Calu3 (cell line): ENCODE measurements around the gene KDM3B. TPM values are rescaled to one million over a fixed set of nuclear protein-coding genes. Genes with fewer than 3 reads are reported as not detected.
"Not testable (repeated sequence)": the region's sequence is repeated elsewhere in the genome, so short reads cannot be mapped to it uniquely, and the experiment has no call there.

Experiments used
- BruUV-seq: library from RNA; stranded (reverse); fragments of 400-500 nt; replicated peaks from 2 replicates; lab custom pipeline; 2021; lab: Mats Ljungman, UMichigan
- CTCF ChIA-PET: fragments of 300-600 bp; sonication (Branson Sonifier 250); formaldehyde crosslinking; loops from one replicate; lab custom pipeline; 2022; ENCODE audit warnings: antibody characterized with exemption; lab: Charles Lee
- DNase-seq: peaks from one replicate; pipeline ENCODE4 v3.0.0; 2022
- H3K27ac Mint-ChIP-seq: one replicate; pipeline ENCODE4 v1.8.0; 2022; ENCODE audit warnings: mixed read lengths; ENCODE audit not compliant: unreplicated experiment
- H3K27me3 Mint-ChIP-seq: one replicate; pipeline ENCODE4 v1.8.0; 2022; ENCODE audit warnings: mixed read lengths; ENCODE audit not compliant: unreplicated experiment
- H3K36me3 Mint-ChIP-seq: one replicate; pipeline ENCODE4 v1.8.0; 2022; ENCODE audit warnings: mild to moderate bottlenecking, moderate library complexity, mixed read lengths; ENCODE audit not compliant: insufficient read depth, unreplicated experiment
- H3K4me1 Mint-ChIP-seq: one replicate; pipeline ENCODE4 v1.8.0; 2022; ENCODE audit warnings: mild to moderate bottlenecking, low read depth, mixed read lengths; ENCODE audit not compliant: unreplicated experiment
- H3K4me3 Mint-ChIP-seq: one replicate; pipeline ENCODE4 v1.8.0; 2022; ENCODE audit warnings: mild to moderate bottlenecking, low read depth, moderate library complexity, mixed read lengths; ENCODE audit not compliant: unreplicated experiment
- H3K9me3 Mint-ChIP-seq: one replicate; pipeline ENCODE4 v1.8.0; 2022; ENCODE audit warnings: low read depth, mixed read lengths; ENCODE audit not compliant: unreplicated experiment
- intact Hi-C: fragments of 100-400 bp; cut with micrococcal nuclease; formaldehyde crosslinking; loops from one replicate; pipeline ENCODE4 v1.10.0; 2022; ENCODE audit not compliant: unreplicated experiment
- total RNA-seq: library from RNA; stranded (reverse); gene quantifications from 2 replicates; pipeline ENCODE4 v1.2.3, GENCODE V29; 2022
- TF ChIP-seq, protein P1 (sequence below): fragments of 200-600 bp; IDR thresholded peaks from one replicate; pipeline ENCODE4 v1.8.0; 2022; ENCODE audit warnings: antibody characterized with exemption; ENCODE audit not compliant: unreplicated experiment

Gene KDM3B
- total RNA-seq, 1 experiment from 2014 or later = 73.5 TPM

DNA sequence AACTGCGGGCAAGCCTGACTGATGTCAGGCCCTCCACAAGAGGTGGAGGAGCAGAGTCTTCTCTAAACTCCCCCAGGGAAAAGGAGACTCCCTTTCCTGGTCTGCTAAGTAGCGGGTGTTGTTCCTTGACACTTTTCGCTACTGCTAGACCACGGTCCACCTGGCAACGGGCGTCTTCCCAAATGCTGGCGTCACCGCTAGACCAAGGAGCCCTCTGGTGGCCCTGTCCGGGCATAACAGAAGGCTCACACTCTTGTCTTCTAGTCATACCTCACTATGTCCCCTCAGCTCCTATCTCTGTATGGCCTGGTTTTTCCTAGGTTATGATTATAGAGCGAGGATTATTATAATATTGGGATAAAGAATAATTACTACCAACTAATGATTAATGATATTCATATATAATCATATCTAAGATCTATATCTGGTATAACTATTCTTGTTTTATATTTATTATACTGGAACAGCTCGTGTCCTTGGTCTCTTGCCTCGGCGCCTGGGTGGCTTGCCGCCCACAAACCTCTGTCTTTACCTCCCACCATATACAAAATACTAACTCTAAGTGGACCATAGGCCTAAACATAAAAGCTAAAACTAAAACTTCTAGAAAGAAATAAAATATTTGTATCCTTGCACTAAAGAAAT is 58.6 kb downstream of the KDM3B start:
- H3K4me3 Mint-ChIP-seq, BruUV-seq, H3K27ac Mint-ChIP-seq, H3K4me1 Mint-ChIP-seq, H3K9me3 Mint-ChIP-seq, H3K27me3 Mint-ChIP-seq, CTCF ChIA-PET: not testable (repeated sequence)
- TF ChIP-seq, protein P1, sequence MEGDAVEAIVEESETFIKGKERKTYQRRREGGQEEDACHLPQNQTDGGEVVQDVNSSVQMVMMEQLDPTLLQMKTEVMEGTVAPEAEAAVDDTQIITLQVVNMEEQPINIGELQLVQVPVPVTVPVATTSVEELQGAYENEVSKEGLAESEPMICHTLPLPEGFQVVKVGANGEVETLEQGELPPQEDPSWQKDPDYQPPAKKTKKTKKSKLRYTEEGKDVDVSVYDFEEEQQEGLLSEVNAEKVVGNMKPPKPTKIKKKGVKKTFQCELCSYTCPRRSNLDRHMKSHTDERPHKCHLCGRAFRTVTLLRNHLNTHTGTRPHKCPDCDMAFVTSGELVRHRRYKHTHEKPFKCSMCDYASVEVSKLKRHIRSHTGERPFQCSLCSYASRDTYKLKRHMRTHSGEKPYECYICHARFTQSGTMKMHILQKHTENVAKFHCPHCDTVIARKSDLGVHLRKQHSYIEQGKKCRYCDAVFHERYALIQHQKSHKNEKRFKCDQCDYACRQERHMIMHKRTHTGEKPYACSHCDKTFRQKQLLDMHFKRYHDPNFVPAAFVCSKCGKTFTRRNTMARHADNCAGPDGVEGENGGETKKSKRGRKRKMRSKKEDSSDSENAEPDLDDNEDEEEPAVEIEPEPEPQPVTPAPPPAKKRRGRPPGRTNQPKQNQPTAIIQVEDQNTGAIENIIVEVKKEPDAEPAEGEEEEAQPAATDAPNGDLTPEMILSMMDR = peak; percentile 58
- peaks cover 35% of the 10 kb centered on the region for H3K36me3 Mint-ChIP-seq
- intact Hi-C loops = loop anchor here (10.0 kb wide), 1 partner anchor 226 kb away; no protein-coding TSS in a partner anchor
- DNase-seq = peak; percentile 54

DNA sequence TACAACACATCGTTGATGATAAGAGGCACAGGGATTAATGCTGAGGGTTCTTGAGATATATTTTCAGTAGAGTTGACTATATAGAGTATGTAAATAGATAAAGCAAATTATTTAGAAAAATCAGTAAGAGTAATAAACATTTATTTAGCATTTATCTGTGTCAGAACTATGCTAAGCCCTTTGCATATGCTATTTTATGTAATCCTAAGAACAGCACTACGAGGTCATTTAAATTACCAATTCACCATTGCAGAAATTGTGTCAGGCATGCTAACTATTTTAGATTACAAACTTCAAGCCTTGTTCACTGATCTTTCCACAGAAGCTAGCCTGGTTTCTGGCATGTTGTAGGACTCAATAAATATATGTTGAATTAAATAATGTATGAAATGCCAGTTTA is 66.0 kb downstream of the KDM3B start:
- no TSS peak for BruUV-seq

DNA sequence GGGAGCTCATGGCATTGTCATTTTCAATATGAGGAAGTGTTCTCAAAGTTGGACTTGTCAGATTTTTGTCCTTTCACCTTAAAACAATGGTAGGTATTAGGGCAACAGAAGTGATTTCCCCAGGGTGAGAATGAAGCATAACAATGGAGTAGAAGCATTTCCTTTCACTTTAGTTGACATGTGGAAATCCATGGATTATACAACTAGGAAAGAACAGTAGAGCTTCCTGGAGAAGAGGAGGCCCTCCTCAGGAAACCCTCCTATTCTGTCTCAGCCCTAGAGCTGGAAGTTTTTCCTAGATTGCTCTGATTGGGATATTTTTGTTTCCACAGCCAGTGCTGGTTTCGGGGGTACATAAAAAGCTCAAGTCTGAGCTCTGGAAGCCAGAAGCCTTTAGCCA is 72.6 kb downstream of the KDM3B start:
- CTCF ChIA-PET = interaction anchor here (1.0 to 1.2 kb wide), 2 partner anchors 13 to 17 kb away, joined by 4 read pairs; no protein-coding TSS in a partner anchor
- Mint-ChIP-seq H3K27ac (no peak overlapping the region), H3K4me3 (no peak overlapping the region), H3K9me3 (no peaks in the 10 kb centered on the region), H3K36me3 (peaks cover 80% of the 10 kb centered on the region), H3K27me3 (no peaks in the 10 kb centered on the region), H3K4me1 (no peaks in the 10 kb centered on the region)
- BruUV-seq = no TSS peak
- TF ChIP-seq, protein P1 = no peak
- intact Hi-C loops = no loop called here
- DNase-seq = no peak

More for the DNA sequence above, 66.0 kb downstream of the KDM3B start:
- intact Hi-C loops = loop anchor here (10.0 kb wide), 1 partner anchor 234 kb away; no protein-coding TSS in a partner anchor
- no peaks in the 10 kb centered on the region for H3K27me3 Mint-ChIP-seq
- H3K36me3 Mint-ChIP-seq = peaks cover 47% of the 10 kb centered on the region
- H3K9me3 Mint-ChIP-seq = no peaks in the 10 kb centered on the region
- CTCF ChIA-PET = no interaction called here
- no peaks in the 10 kb centered on the region for H3K4me1 Mint-ChIP-seq
- H3K27ac Mint-ChIP-seq = no peak overlapping the region
- DNase-seq = no peak
- TF ChIP-seq, protein P1 = no peak
- H3K4me3 Mint-ChIP-seq = no peak overlapping the region

DNA sequence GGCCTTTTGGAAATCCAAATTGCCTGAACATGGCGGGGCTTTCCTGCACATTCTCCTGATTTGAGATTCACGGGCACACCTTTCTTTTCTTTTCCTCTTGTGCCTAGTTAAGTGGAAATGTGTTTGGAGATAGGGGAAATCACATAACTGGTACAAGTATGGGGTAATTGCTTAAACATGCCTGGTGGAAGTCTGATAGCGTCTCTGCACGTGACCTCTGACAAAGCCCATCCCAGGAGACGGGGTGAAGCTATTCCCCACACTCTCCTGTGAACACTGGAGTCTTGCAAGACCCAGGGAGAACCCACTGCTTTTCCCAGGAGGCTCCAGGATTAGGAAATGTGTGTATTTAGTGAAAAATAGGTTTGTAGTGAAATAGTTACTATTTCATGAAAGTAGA is 83.5 kb downstream of the KDM3B start:
- Mint-ChIP-seq H3K4me3 (no peak overlapping the region), H3K4me1 (peaks cover 7% of the 10 kb centered on the region), H3K36me3 (peaks cover 91% of the 10 kb centered on the region), H3K9me3 (no peaks in the 10 kb centered on the region), H3K27me3 (peaks cover 15% of the 10 kb centered on the region), H3K27ac (no peak overlapping the region)
- TF ChIP-seq, protein P1 = no peak
- TSS peak; percentile 39 for BruUV-seq
- CTCF ChIA-PET = interaction anchor here (0.7 kb wide), 1 partner anchor 16 kb away, joined by 3 read pairs; no protein-coding TSS in a partner anchor
- intact Hi-C loops = no loop called here
- no peak for DNase-seq
